IMR-90 (cell line): ENCODE data around the gene ZNF669.

ENCODE experiments used
- BHLHE40 ChIP-seq: fragments of 150-350 bp; IDR thresholded peaks from 2 replicates; pipeline ENCODE4 v1.6.1; 2016; ENCODE audit warnings: mild to moderate bottlenecking, low read depth, low read length
- CHD1 ChIP-seq: IDR thresholded peaks from 2 replicates; pipeline ENCODE4 v1.6.1; 2012; ENCODE audit warnings: low read depth, low read length, improper control_type of control experiment
- MAFK ChIP-seq: IDR thresholded peaks from 2 replicates; pipeline ENCODE4 v1.6.1; 2012; ENCODE audit warnings: low read depth, low read length, improper control_type of control experiment
- MXI1 ChIP-seq: IDR thresholded peaks from 2 replicates; pipeline ENCODE4 v1.6.1; 2012; ENCODE audit warnings: low read depth, mild to moderate bottlenecking, low read length, moderate library complexity, borderline replicate concordance
- POLR2A ChIP-seq: IDR thresholded peaks from 2 replicates; pipeline ENCODE4 v1.6.1; 2012; ENCODE audit warnings: mild to moderate bottlenecking, low read depth, low read length
- RAD21 ChIP-seq: IDR thresholded peaks from 2 replicates; pipeline ENCODE4 v1.6.1; 2012; ENCODE audit warnings: low read length, improper control_type of control experiment
- SMC3 ChIP-seq: fragments of 150-350 bp; IDR thresholded peaks from 2 replicates; pipeline ENCODE4 v1.6.1; 2016; ENCODE audit warnings: low read depth, mild to moderate bottlenecking, antibody characterized with exemption, low read length, moderate library complexity
- TF ChIP-seq, protein P1 (sequence below): conservative IDR thresholded peaks from 2 replicates; pipeline ENCODE4 v1.5.1; 2012; ENCODE audit warnings: mild to moderate bottlenecking, low read depth, low read length, improper control_type of control experiment

DNA sequence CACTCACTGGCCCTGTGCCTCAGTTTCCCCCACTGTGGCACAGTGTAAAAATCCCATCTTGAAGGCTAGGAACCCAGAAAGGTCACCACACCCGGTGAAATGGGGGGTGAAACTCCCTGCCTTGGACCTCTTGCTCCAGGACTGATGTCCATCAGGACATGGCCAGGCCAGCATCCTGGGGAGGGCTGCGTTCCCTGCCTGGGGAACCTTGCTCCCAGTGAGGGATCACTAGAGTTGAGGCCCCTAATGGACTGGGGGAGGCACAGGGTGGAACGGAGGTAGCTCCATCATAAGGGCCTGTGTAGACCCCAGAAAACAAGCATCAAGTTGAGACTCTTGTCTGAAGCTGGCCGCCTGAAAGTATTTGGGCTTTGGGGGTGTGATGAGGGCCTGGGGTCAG lies 15.2 kb downstream of the ZNF669 start:
- TF ChIP-seq, protein P1, sequence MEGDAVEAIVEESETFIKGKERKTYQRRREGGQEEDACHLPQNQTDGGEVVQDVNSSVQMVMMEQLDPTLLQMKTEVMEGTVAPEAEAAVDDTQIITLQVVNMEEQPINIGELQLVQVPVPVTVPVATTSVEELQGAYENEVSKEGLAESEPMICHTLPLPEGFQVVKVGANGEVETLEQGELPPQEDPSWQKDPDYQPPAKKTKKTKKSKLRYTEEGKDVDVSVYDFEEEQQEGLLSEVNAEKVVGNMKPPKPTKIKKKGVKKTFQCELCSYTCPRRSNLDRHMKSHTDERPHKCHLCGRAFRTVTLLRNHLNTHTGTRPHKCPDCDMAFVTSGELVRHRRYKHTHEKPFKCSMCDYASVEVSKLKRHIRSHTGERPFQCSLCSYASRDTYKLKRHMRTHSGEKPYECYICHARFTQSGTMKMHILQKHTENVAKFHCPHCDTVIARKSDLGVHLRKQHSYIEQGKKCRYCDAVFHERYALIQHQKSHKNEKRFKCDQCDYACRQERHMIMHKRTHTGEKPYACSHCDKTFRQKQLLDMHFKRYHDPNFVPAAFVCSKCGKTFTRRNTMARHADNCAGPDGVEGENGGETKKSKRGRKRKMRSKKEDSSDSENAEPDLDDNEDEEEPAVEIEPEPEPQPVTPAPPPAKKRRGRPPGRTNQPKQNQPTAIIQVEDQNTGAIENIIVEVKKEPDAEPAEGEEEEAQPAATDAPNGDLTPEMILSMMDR: no peak
- no peak for TF ChIP-seq POLR2A
- TF ChIP-seq BHLHE40: no peak
- no peak for TF ChIP-seq RAD21
- TF ChIP-seq SMC3: no peak
- TF ChIP-seq MAFK: no peak
- TF ChIP-seq CHD1: no peak
- TF ChIP-seq MXI1: no peak
